Activated naive CD4-positive, alpha-beta T cell treated with anti-CD3 and anti-CD28 coated beads, Interleukin-2, amount 50 U/mL, for 16 hours (primary cell): Measurements from ENCODE around the gene PRKAR2A.
"Not testable (repeated sequence)": the region's sequence is repeated elsewhere in the genome, so short reads cannot be mapped to it uniquely, and the experiment has no call there.

ENCODE experiments used
- DNase-seq: peaks from one replicate; pipeline ENCODE4 v3.0.0-alpha.2; 2020

PRKAR2A gene

DNA sequence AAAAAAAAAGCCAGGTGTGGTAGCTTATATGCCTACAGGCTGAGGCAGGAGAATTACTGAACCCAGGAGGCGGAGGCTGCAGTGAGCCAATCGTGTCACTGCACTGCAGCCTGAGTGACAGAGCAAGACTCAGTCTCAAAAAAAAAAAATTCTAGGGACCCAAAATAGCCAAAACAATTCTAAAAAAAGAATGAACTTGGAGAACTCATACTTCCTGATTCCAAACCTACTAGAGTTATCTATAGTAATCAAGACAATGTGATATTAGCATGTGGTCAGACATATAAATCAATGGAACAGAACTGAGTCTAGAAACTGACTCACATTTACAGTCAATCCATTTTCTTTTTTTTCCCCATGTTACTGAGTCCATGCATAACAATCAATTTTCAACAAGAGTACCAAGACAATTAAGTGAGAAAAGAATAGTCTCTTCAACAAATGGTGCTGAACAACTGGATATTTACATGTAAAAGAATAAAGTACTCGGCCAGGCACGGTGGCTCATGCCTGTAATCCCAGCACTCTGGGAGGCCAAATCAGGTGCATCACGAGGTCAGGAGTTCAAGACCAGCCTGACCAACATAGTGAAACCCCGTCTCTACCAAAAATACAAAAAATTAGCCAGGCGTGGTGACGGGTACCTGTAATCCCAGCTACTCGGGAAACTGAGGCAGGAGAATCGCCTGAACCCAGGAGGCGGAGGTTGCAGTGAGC lies 11.9 kb downstream of the PRKAR2A start:
- DNase-seq = no peak

DNA sequence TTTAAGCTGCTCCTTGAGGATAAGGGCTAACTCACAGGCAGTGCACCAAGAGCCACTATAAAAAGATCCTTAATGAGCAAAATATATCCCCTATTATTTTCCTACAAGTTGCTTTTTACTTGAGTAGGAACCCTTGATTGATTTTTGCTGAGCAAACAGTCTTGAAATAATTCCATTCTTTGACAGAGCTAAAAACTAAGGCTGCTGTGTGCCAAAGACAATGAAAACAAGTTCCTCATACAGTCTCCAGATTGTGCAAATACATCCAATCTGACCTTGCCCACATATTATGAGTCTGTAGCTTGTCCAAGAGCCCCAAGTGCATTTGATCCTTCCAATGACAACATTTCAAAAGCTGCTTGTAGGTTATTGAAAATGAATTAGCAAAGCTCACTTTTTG lies 15.0 kb downstream of the PRKAR2A start:
- no peak for DNase-seq

DNA sequence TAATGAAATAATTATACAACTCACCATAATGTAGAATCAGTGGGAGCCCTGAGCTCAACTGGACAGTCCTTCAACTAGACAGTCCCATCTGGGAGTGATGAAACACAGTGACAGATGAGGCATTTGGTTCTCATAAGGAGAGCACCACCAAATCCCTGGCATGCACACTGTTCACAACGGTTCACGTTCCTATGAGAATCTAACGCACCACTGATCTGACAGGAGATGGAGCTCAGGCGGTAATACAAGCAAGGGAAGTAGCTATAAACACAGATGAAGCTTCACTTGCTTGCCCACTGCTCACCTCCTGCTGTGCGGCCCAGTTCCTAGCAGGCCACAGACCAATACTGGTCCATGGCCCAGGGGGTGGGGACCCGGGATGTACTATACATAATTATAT lies 17.0 kb downstream of the PRKAR2A start:
- no peak for DNase-seq

DNA sequence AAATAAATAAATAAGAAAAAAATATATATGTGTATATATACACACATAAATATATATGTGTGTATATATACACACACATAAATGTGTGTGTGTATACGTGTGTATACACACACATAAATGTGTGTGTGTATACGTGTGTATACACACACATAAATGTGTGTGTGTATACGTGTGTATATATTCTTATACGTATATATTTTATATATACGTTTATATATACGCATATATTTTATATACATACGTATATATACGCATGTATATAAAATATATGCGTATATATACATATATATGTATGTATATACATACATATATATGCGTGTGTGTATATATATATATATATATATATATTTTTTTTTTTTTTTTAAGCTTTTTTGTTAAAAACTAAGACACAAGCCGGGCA lies 18.1 kb downstream of the PRKAR2A start:
- not testable (repeated sequence) for DNase-seq

DNA sequence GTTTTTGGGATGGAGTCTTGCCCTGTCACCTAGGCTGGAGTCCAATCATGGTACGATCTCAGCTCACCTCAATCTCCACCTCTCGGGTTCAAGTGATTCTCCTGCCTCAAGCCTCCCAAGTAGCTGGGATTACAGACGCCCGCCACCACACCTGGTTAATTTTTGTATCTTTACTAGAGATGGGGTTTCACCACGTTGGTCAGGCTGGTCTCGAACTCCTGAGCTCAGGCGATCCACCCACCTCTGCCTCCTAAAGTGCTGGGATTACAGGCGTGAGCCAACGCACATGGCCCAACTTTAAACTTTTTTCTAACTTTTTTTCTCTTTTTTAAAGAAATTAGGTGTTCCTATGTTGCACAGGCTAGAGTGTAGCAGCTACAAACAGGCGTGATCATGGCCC lies 19.8 kb downstream of the PRKAR2A start:
- not testable (repeated sequence) for DNase-seq

GRCh38 chr3:48826451-48826850 lies 21.2 kb downstream of the PRKAR2A start:
- no peak for DNase-seq

GRCh38 chr3:48820612-48821324 lies 26.9 kb downstream of the PRKAR2A start:
- DNase-seq = no peak

DNA sequence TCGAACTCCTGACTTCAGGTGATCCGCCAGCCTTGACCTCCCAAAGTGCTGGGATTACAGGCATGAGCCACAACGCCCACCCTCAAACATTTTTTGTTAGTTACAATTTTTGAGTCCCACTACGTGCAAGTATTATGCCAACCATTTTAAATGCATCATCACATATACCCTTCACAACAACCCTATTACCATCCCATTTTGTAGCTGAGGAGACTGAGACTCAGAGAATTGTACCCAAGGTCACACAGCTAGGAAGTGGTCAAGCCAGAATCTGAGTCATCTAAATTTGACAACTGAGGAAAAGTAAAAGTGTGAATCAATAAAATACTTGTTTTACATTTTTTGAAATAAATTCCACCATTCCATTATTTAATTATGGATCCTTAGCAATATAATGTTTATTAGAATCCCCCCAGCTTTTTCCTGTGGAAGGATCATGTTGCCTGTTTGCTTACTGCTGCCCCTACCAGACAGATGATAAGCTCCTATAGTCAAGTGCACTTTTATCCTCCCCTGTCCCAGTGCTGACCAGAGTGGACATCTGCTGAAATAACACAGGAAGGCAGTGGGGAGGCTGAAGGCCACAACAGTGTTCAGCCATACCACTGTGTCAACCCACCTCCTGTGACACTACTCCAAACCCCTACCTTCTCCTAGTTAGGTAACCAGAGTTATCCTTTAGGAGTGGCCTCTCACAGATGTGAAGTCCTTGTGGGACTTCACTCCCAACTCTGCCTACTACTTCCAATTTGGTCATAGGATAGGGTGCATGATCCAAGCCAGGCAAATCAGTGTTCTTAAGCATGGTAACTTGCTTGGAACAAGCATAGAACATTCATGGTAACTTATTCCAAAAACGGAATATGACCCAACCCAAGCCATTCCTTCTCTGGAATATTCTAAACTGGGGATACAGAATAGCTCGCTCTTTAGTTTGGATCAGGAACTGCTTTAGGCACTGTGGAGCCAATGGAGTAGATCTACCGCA lies 28.1 kb downstream of the PRKAR2A start:
- no peak for DNase-seq

DNA sequence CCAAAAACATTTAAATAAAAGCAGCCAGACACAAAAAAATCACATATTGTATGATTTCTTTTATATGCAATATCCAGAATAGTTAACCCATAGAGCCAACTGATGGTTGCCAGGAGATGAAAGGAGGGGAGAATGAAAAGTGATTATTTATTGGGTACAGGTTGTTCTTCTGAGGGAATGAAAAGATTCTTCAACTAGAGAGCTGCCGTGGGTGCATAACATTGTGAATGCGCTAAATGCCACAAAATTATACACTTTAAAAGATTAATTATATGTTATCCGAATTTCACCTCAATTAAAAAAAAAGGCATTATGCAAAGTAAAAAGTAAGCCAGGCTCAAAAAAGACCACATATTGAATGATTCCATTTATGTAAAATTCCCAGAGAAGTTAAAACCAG lies 36.1 kb downstream of the PRKAR2A start:
- no peak for DNase-seq

DNA sequence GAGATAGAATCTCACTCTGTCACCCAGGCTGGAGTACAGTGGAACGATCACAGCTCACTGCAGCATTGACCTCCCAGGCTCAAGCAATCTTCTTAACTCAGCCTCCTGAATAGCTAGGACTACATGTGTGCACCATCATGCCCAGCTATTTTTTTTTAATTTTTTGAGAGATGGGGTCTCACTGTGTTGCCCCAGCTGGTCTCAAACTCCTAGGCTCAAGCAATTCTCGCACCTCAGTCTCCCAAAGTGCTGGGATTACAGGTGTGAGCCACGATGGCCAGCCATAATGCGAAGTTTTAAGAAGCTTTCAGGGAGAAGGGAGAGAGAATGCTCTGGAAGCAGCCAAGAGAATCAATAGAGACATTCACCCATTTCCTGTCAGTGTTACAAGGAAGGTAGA lies 42.7 kb downstream of the PRKAR2A start:
- DNase-seq = no peak

DNA sequence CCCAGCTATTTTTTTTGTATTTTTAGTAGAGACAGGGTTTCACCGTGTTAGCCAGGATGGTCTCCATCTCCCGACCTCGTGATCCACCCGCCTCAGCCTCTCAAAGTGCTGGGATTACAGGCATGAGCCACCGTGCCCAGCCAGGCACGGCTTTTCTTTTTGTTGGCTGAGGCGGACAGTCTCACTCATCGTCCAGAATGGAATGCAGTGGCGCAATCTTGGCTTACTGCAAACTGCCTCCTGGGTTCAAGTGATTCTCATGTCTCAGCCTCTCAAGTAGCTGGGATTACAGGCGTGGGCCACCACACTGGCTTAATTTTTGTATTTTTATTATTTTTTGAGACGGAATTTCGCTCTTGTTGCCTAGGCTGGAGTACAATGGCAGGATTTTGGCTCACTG lies 46.8 kb downstream of the PRKAR2A start:
- not testable (repeated sequence) for DNase-seq

GRCh38 chr3:48798998-48799397 lies 48.7 kb downstream of the PRKAR2A start:
- no peak for DNase-seq

DNA sequence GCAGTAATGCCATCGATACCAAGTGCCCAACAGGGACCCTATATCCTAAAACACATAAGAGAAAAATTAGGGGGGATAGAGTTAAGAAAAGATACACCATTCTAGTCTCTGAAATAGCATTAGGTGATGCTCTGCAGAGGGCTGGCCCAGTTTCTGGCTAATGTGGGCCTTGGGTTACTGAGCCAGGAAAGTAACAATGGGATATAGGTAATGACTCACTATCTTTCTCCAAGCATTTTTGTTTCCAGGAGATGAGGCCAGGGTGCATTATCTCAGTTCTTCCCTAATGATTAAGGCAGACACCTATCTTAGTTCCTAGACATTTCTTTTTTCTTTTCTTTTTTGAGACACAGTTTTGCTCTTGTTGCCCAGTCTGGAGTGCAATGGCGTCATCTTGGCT lies 50.0 kb downstream of the PRKAR2A start:
- DNase-seq = no peak

GRCh38 chr3:48795997-48796732 lies 51.5 kb downstream of the PRKAR2A start:
- DNase-seq = no peak

DNA sequence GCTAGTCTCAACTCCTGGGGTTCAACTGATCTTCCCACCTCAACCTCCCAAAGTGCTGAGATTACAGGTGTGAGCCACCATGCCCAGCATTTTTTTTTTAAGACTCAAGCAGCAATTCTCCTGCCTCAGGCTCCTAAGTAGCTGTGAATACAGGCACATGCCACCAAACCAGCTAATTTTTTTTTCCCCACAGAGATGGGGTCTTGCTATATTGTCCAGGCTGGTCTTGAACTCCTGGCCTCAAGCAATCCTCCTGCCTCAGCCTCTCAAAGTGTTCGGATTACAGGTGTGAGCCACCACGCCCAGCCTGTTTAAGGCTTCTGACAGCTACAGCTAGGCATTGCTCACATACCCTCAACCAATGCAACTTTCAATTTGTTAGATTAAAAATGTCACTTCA lies 54.2 kb downstream of the PRKAR2A start:
- not testable (repeated sequence) for DNase-seq

- DNase-seq = no peak
Measured at GRCh38 chr3:48789665-48790064, 58.0 kb downstream of the PRKAR2A start.

DNA sequence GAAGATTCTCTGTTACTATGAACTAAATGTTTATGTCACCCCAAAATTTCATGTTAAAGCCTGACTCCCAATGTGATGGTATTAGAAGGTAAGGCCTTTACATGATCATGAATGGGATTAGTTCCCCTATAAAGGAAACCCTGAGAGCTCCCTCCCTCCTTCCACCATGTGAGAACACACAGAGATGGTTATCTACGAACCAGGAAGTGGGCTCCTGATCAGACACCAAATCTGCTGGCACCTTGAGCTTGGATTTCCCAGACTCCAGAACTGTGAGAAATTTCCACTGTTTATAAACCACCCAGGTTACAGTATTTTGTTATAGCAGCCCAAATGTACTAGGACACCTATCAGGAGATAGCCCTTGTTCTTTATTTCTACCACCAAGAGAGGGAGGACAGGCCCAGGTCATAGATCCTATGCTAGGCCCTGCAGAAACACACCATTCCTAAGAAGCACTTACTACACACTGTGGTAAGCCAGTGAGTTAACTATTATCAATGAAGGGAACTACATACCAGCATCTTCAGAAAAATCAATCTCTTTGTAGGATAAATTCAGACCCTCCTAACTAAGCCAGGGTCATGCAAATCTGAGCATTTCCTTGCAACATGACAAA lies 59.0 kb downstream of the PRKAR2A start:
- DNase-seq = no peak

DNA sequence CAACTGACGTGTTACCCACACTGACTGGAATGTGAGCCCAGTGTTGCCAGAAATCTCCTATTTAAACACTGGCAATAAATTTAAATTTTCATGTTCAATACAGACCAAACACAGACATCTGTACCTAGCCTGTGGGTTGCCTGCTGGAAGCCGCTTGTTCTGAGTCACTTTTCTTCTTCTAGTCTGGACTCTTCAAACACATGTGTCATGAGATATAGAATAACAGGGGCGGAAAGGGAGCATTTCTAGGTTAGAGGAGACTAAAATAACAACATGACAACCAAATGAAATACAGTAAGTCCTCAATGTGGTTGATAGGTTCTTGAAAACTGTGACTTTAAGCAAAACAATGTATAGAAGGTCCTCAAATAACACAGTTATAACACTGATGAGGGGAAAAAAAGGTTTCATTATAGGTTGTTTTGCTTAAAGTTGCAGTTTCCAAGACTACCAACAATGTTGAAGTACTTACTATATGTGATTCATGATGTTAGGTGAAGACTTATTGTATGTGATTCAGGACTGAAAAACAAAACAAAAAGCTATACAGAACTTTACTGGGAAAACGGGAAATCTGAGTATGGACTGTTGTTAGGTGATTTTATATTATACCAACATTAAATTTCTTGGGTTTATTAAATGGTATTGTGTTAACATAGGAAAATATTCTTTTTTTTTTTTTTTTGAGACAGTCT lies 63.1 kb downstream of the PRKAR2A start:
- DNase-seq = no peak

DNA sequence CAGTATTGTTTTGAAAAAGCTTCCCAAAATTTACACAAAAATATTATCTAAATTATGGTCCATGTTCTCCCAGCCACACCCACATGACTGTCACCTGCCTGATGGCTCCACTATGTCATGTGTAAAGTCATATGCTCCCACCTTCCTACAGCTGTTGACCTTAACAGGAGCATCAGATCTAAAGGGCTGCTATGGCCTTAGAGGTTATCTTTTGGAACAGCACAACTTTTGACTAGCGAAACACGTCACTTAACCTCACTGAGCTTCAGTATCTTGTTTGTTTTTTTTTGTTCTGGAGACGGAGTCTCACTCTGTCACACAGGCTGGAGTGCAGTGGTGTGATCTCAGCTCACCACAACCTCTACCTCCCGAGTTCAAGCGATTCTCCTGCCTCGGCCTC lies 64.4 kb downstream of the PRKAR2A start:
- no peak for DNase-seq

GRCh38 chr3:48782046-48782445 lies 65.6 kb downstream of the PRKAR2A start:
- no peak for DNase-seq

DNA sequence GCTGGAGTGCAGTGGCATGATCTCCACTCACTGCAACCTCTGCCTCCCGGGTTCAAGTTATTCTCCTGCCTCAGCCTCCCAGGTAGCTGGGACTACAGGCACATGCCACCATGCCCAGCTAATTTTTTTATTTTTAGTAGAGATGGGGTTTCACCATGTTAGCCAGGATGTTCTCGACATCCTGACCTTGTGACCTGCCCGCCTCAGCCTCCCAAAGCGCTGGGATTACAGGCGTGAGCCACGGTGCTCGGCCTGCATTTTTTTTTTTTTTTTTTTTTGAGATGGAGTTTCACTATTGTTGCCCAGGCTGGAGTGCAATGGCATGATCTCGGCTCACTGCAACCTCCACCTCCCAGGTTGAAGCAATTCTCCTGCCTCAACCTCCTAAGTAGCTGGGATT lies 69.1 kb downstream of the PRKAR2A start:
- DNase-seq = not testable (repeated sequence)

DNA sequence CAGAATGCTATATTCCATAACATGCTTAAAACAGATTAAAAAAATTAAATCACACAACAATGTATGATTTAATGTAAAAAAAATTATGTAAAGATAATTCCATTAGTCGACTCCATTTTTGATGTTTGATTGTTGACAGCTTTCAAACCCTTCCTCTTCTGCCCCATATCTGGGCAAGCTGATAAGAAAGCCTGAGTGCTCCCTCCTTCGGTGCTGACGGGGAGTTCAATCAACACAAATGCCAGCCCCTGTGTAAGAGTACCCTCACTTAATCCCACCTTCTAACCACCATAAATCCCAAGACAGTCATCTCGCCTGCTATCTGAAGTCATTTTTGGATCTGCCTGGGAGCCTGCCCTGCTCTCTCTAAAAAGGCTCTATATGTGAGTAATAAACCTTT lies 70.8 kb downstream of the PRKAR2A start:
- no peak for DNase-seq
